GM08714 (cell line): ENCODE results near the gene CEMP1.
"Not testable (repeated sequence)": the region's sequence is repeated elsewhere in the genome, so short reads cannot be mapped to it uniquely, and the experiment has no call there.

Source experiments
- H3K4me3 ChIP-seq: fragments of 200-500 bp; sonication (Bioruptor generic); 2 replicates; pipeline ENCODE4 v1.5.1; 2014; ENCODE audit warnings: mild to moderate bottlenecking, low read length, inconsistent platforms
- ZNF274 ChIP-seq: IDR thresholded peaks from 2 replicates; pipeline ENCODE4 v1.6.1; 2012; ENCODE audit warnings: mild to moderate bottlenecking, low read depth, low read length

Gene CEMP1, protein sequence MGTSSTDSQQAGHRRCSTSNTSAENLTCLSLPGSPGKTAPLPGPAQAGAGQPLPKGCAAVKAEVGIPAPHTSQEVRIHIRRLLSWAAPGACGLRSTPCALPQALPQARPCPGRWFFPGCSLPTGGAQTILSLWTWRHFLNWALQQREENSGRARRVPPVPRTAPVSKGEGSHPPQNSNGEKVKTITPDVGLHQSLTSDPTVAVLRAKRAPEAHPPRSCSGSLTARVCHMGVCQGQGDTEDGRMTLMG

DNA sequence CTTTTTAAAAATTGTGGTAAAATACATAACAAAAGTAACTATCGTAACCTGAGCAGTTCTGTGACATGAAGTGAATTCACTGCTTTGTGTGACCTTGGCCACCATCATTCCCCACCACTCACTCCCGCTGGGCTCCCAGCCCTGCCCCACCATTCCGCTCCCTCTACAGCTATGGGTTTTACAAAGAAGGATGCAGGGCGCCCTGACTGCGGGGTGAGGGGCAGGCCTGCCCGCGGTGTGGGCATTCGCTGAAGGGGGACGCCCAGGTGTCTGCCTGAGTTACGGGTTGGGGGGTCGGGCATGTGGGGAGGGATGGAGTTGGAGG is at the start of gene CEMP1:
CEMP1 (minus strand) TSS at position 38 of the 325 bp plus-strand sequence. CDS start 335 bp downstream, outside the sequence.
- TF ChIP-seq ZNF274: no peak
- peak within 1 kb of the TSS; percentile 55 for H3K4me3 ChIP-seq

DNA sequence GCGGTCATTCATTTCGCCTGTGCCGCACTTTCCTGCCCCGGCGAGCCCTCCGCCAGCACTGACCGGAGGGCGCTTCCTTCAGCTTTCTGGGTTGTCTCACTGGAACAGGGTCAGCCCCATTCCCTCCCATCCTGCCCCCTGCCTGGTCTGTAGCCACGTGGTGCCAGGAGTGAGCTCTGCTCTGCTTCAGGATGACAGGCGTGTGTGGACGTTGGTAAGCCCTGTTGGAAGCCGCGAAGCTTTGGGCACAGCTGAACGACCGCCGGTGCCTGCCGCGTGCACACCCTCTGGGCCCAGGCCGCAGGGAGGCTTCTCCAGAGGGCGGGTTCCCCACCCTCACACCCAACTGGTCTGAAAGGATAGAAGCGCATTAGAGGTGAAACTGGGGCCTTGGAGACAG is 49.6 kb upstream of the CEMP1 start:
- not testable (repeated sequence) for H3K4me3 ChIP-seq

DNA sequence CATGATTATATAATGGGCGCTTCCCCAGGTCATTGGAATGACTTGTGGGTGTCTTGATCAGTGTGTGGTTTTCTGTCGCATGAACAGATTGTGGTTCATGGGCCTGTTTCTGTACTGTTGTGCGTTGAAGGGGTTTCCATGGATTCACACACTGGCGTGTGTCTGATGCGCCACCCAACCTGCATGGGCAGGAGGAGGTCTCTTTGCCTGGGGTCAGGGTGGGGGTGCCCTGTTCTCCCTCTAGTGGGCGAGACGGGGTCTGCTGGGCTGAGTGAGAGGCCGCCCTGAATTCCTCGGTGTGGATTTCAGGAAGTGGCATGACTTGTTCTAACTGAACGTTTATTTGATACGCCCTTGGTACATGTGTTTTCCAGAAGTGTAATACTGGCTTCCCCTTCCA is 48.9 kb upstream of the CEMP1 start:
- H3K4me3 ChIP-seq: not testable (repeated sequence)

DNA sequence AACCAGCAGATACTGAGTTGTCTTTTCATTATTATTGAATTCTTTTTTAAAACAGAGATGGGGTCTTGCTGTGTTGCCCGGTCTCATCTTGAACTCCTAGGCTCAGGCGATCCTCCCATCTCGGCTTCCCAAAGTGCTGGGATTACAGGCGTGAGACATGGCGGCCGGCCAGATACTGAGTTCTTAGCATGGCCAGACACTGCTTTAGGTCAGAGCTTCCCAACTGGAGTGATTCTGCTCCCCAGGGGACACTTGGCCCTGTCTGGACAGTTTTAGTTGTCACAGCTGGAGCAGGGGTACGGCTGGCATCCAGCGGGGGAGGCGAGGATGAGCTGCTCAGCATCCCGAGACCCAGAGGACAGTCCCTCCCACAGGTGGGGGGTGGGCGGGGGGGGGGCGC is 47.7 kb upstream of the CEMP1 start:
- H3K4me3 ChIP-seq: not testable (repeated sequence)

DNA sequence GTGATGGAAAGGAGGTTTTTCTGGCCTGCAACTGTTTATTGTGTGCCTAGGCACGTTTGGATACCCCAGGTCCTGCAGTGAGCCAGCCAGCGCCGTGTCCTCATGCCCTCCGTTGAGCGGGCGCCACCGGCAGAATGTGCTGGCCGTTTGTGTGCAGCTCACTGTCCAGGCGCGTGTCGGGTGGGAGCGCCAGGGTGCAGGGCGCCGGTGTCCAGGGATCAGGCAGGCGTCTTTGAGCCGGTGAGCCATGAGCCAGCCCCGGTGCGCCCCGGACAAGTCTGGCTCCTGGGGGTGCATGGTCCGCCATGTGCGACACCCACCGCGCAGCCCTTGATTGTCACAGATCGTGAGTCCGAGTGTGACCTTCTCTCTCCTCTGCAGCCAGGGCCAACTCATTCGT is 45.8 kb upstream of the CEMP1 start:
- H3K4me3 ChIP-seq: not testable (repeated sequence)

DNA sequence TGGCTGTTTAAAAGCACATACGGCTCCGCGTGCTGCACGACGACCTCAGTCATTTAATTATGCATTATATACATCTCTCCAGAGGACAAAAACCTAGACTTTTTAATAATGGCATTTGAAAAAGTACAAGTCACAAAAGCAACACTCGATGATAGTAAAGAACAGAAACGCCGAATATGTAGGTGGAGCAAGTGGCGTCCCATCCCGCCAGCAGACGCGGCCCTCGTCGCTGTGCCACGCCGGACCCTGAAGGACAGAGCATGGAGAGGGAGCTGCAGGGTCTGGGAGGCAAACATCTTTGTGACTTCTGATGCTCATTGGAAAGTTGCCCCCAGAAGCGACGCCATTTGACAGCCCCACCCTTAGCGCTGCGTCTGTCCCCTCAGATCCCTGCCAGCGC is 44.6 kb upstream of the CEMP1 start:
- H3K4me3 ChIP-seq: not testable (repeated sequence)

DNA sequence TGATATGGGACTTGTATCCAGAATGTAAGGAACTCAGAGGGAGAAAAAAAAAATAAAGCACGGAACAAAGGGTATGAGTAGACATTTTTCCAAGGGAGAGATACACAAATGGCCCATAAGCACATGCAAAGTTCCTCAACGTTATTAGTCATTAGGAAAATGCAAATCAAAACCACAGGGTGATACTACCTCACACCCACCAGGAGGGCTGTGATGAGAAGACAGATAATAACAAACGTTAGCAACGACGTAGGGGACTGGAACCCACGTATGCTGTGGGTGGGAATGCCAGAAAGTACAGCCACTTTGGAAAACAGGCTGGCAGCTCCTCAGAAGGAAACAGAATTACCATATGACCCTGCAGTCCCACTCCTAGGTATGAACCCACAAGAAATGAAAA is 41.5 kb upstream of the CEMP1 start:
- H3K4me3 ChIP-seq: not testable (repeated sequence)

DNA sequence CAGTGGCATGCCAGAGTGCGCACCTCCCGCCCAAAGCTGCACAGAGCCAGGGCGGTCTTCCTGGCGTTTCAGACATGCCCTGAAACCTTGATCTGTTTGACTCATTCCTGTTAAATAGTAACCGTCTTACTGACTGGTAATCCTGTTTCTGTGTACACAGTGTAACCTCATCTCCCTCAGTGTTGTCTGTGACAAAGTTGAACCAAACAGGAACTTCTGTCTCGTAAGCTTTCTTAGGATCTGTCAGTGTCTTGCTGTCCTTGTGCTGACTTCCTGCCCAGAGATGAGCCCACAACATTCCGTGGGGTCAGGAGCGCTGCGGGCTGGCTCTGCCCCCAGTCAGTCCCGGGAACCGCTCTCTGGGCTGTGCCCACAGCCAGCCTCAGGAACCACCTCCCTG is 37.4 kb upstream of the CEMP1 start:
- not testable (repeated sequence) for H3K4me3 ChIP-seq

DNA sequence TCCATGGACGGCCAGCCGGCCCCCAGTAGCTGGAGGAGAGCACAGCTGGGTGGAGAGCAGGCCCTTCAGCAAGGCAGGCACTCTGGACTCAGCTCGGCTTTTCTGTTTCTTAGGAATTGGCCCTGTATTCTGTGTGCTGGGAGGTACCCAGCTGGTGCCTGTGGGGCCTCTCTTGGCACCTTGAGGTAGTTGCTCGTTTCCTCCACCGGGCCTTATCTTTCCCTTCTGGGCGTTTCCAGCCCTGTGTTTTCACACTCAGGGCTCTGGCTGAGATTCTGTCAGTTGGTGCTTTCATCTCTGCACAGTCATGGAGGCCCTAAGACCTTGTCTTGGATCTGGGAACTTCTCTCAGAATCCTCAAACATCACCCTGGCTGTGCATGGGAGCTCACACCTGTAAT is 36.3 kb upstream of the CEMP1 start:
- H3K4me3 ChIP-seq: not testable (repeated sequence)

DNA sequence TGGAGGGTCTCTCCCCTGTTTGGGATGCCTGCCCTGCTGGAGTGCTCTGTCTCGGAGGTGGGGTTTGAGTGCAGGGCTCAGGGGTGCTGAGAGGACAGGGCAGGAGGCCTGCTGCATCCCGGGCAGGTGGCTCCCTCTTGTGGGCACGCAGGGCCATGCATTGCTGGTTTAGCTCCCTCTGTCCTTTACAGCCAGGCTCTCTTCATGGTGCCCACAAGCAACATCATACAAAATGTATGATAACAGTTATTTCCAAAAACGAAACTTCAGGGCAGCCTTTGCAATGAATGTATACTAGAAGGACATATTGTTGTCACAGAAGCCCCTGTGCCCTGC is 29.6 kb upstream of the CEMP1 start:
- H3K4me3 ChIP-seq: not testable (repeated sequence)

DNA sequence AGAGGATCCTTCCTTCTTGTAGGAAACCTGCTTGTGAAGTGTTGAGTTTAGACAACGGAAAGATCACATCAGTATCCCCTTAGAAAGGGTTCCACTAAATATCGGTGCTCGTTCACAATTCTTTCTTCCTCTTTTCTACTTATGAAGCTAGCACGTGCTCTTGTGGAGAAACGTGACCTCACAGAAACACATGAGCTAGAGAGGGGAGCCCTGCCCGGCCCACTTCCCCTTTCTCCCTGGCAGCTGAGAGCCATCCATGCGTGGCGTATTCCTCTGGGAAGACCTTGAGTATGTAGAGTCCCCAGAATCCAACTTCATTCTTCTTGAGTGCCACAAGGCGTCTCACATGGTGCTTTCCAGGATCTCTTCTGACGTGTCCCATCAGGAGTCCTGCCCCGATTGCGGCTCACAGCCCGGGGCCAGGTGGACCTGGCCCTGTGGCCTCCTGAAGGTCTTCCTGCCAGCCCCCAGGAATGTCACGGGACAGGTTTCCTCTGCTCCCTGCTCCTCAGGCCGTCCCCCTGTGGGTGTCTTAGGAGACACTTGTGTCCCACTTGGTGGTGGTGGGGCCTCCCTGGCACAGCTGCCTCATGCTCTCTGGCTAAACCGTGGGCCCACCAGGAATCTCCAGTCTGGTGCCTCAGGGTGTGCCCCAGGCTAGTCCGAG is 29.1 kb upstream of the CEMP1 start:
- H3K4me3 ChIP-seq: not testable (repeated sequence)

DNA sequence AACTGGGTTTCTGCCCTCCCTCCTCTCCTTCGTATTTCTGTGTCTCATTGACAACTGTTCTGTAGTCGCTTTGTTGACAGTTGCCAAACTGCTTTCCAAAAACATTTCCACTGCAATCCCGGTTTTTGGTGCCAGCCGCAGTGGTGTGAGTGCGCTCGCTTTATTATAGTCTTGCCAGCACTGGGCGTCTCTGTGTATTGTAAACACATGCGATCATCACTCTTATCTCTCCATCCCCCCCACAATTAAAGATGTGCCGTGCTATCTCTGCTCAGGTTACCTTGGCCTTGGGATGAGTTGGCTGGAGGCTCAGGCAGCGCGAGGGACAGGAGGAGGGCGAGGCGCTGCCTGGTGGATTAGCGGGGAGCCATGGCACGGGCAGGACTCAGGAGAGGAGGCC is 25.9 kb upstream of the CEMP1 start:
- H3K4me3 ChIP-seq: not testable (repeated sequence)

DNA sequence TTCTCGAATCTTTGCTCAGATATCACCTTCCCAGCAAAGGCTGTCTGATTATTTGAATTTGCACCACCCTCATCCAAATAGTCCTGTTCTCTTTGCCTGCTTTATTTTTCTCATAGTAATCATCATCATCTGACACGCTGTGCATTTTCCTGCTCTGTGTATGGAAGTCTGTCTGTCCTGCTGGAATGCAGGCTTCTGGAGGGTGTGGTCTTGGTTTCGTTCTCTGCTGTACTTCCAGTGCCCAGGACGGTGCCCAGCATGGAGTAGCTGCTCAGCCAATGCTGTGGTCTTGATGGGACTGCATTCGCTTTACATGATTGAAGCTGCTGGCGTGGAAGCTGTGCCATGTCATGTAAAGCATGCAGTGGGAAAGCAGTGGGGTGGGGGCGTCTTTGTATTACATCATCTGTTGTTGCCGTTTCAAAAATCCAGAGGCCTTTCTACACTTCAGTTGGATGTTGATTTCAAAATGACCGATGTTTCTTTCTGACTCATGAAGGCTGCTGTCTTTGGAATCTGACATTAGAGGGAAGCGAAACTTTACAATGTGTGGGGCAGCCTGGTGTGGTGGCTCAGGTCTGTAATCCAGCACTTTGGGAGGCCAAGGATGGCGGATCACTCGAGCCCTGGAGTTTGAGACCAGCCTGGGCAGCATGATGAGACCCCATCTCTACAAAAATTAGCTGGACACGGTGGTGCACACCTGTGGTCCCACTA is 23.7 kb upstream of the CEMP1 start:
- not testable (repeated sequence) for H3K4me3 ChIP-seq

DNA sequence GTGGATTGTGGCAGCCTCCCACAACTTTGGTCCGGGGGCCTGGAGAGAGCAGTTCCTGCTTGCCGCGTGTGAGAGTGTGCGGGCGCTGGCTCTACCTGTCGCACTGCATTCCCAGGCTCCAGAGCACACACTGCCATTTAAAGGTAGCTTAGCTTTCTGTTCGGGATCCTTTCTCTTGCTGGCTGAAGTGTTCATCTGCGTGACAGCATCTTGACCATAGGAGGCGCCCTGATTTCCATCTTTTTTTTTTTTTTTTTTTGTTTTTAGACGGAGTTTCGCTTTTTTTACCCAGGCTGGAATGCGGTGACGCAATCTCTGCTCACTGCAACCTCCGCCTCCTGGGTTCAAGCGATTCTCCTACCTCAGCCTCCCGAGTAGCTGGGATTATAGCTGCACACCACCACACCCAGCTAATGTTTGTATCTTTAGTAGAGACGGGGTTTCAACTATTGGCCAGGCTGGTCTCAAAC is 20.2 kb upstream of the CEMP1 start:
- H3K4me3 ChIP-seq: not testable (repeated sequence)

DNA sequence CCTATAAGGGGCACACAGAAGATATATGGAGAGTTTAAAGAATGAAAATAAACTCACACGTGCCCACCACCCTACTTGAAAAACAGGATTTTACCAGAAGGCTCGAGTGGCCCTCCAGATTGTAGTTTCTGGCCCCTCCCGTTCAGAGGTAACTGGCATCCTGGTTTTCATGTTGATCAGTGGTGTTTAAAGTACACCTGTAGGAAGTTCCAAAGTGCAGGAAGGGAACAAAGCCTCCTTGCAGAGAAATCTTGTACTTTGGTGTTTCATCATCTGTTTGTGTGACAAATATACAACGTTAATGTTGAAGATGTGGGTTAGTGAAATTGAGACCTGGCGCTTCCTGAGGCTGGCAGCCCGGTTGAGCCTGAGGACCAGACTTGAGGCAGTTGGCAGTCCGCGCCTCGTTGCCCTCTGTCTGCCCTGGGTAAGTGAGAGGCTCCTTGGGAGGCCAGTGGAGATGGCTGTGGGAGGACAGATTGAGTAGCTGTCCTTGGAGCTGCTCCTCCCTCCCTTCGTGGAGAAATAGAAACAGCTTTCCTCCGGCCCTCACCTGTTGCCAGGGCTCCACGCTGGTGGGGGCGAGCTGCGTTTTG is 19.2 kb upstream of the CEMP1 start:
- not testable (repeated sequence) for H3K4me3 ChIP-seq

DNA sequence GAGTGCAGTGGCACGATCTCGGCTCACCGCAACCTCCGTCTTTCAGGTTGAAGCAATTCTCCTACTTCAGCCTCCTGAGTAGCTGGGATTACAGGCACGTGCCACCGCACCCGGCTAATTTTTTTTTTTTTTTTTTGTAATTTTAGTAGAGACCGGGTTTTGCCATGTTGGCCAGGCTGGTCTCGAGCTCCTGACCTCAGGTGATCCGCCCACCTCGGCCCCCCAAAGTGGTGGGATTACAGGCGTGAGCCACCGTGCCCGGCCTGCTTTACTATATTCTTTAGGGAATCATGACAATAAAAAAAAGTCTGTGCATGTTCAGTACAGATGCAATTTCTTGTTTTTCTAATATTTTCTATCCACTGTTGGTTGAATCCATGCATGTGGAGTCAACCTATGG is 12.6 kb upstream of the CEMP1 start:
- not testable (repeated sequence) for H3K4me3 ChIP-seq

DNA sequence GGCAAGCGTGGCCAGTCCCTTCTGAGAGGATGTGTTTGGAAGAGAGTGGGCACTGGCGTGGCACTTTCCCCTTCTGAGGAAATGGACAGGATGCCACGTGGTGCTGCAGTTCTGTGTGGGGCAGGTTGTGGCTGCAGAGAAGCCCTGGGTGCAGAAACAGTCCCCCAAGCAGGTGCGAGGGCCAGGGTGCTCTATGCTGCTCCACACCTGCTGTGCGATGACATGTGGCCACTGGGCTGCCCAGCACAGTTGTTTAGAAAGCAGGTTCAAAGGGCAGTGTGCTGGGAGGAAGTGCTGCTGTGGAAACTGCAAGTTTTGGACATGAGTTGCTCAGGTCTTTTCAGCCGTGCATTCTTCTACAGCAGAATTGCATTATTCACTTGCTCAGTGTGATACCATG is 10.2 kb upstream of the CEMP1 start:
- not testable (repeated sequence) for H3K4me3 ChIP-seq

DNA sequence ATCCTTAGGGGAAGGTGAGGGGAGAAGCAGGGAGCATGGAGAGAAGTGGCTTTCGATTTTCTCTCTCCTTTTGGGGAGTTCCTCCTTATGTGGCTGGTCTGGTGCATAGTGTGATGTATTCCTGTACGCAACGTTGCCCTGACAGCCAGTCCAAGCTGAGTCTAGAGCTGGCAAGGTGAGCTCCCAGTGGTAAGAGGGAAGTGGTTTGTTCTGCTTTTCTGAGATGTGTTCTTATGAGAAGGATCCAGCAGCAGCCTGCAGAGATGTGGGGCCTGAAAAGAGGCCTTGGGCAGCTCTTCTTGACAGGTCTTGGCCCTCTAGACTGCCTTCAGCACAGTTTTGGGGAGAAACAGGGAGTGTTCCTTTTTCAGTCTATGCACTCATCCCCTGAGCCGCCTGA is 9.7 kb upstream of the CEMP1 start:
- not testable (repeated sequence) for H3K4me3 ChIP-seq

DNA sequence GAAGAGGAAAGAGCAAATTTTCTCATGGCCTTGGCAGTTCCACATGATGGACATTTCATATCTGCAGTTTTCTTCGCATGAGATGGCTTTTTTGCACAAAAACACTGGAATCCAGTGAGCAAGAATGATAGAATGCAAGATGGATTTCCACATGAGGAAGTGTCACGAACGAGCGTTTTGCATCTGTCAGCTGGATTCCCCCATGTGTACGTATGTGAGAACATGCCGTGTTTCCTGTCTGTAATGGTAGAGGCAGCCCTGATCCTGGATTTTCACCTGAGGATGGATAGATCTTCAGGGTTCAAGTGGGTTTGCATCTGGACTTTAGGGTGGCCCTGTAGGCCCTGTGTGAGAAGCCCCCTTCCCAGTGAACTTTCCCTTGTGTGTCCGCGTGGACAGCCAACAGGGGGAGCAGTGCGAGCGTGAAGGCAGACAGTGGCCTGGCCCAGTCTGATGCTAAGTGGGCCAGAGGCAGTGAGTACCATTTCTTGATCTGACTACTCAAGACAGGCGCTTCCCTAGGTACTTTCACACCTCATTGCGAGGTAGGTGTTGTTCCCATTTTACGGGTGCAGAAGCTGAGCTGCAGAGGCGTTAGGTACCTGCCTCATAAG is 8.7 kb upstream of the CEMP1 start:
- not testable (repeated sequence) for H3K4me3 ChIP-seq

DNA sequence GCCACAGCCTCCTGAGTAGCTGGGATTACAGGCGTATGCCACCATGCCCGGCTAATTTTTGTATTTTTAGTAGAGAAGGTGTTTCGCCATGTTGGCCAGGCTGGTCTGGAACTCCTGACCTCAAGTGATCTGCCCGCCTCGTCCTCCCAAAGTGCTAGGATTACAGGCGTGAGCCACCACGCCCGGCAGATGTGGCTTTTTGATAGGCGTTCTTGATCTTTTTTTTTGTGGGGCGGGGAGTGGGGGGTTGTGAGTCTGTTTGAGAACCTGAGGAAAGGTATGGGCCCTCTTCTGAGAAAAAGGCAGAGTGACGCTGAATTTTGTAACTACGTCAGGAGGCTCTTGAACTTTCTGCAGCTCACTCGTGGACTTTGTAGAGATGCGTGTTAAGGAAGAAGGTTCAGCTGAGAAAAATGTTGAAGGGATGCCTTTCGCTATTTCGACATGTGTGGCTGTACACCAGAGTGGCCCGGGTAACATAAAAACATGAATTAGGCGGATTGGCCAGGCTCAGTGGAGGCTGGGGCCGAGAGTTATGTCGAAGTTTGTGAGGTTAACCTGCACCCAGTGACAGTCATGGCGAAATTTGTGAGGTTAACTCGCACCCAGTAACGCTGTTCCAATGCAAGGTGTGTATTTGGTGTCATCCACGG is 8.1 kb upstream of the CEMP1 start:
- H3K4me3 ChIP-seq: peak overlapping the region; percentile 77; the same call in 1 of the 2 replicates
